Fibroblast of skin of back (primary cell): ENCODE results near the gene MAPK6.

Source experiments
- DNase-seq: peaks from one replicate; pipeline ENCODE4 v3.0.0-alpha.2; 2013

The MAPK6 gene

GRCh38 chr15:52103217-52104207 is 84.5 kb downstream of the MAPK6 start:
- DNase-seq = peak; percentile 92

GRCh38 chr15:52104532-52105004 is 85.5 kb downstream of the MAPK6 start:
- no peak for DNase-seq

DNA sequence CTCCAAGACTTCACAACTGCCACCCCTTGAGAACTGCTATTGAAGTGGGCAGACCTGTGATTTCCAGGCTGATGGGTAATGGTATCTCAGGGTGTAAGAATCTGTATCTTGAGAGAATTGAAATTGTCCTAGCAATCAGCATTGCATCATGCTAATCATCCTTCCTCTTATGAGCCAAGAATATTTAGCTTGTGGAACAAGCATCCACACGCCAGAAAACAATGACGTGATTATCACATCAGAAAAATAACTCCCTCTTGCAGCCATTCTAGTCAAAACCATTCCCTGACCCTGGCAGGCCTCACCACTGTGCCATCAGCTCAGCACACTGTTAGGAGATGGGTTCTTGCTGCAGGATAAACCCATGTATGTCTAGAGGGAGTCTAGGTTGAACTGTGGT is 86.8 kb downstream of the MAPK6 start:
- DNase-seq = no peak

GRCh38 chr15:52106641-52107040 is 87.6 kb downstream of the MAPK6 start:
- DNase-seq = no peak

DNA sequence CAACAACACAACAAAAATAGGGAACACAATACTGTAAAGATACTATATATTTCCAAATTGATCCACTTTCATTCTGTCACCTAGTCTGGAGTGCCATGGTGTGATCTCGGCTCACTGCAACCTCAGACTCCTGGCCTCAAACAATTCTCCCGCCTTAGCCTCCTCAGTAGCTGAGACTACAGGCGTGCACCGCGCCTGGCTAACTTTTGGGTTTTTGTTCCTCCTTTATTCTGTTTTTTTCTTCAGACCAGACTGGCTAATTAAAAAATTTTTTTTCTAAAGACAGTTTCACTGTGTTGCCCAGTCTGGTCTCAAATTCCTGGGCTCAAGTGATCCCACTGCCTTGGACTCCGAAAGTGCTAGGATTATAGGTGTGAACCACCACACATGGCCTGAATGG is 88.2 kb downstream of the MAPK6 start:
- DNase-seq = no peak

DNA sequence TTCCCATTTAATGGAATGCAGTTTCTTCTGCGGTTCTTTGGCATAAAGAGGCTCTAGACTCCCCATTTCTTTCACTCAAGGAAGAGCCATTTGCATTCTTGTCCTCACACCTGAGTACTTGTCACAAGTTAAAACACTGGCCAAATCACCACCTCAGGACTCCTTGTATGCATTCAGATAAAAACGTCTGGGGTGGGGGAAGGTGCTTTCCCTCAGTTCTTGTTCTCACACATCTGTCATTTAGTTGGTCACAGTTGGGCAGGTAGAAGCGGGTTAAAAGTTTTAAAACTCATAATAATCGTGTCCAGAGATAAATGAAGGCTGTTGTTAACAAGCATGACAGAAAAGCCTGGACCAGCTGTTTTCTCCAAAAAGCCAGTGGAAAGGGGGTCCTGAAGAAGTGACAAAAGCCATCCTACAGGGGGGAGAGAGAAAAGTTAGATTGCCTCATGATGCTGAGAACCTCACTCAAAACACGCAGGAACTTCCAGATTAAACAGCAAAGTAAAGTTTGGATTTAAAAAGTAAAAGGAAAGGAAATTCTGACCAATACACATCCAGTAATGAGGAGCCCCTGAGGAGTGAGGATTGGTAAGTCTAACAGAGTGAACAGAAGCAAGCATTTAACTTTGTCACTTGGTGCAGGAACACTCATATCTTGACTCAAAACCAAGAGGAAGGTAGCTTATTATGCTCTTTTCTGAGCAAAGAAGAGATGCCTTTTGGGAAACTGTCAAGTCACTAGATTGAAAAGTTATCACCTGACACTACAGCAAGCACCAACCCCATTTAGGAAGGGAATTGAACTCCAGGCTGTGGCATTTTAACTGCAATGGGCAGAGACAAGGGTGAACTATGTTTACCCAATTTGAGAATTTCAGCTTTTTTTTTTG is 90.8 kb downstream of the MAPK6 start:
- DNase-seq = no peak

DNA sequence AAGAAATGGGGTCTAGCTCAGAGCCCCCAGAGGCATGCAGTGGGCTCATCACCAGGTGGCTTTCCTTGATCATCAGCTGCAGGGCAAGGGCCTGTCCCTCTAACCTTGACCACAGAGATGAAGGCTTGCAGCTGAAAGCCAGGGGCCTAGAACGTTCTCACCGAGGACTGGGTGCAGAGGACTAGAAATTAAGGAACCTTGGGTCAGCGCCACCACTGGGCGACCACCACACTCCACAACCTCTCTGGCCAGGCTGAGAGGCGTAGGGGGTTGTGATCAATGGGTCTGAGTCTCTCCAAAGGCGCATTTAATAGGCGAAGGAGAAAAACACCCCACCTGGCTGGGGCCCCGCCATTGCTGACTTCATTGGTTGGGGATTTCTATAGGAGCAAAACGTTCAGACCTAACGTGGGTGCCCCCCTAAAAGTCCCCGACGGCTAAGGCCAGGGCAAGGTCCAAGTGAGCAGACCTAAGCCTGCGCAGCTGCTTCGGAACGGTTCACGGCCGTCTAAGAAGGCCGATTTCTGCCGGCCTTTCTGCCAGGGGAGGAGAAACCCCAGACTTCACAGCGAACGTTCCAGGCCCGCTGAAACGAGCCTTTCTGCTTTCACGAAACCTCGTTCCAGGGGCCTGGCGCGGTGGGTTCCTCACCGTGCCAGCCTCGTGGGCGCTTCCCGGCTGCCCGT is 92.6 kb downstream of the MAPK6 start:
- no peak for DNase-seq

DNA sequence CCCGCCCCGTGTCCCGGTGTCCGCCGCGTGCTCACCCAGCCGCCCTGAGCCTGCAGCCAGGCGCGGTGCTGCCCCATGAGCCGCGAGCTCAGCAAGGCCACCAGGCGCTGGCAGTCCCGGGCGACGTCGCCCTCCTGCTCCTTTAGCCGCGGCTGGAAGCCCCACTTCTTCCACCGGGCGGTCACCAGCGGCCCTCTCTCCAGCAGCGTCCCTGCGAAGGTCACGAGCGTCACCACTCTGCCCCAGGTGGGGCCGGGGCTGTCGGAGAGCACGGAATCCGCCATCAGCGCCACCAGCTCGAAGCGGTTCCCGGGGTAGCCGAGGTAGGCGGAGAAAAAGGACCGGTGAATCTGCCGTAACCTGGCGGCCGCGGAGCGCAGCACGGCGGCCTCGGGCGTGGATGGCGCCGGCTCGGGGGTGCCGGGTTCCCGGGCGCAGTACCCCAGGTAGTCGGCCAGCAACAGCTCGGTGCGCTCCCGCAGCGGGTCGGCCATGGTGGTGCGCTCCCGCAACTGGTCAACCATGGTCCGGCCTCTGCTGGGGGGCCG is 93.3 kb downstream of the MAPK6 start:
- peak; percentile 22 for DNase-seq

DNA sequence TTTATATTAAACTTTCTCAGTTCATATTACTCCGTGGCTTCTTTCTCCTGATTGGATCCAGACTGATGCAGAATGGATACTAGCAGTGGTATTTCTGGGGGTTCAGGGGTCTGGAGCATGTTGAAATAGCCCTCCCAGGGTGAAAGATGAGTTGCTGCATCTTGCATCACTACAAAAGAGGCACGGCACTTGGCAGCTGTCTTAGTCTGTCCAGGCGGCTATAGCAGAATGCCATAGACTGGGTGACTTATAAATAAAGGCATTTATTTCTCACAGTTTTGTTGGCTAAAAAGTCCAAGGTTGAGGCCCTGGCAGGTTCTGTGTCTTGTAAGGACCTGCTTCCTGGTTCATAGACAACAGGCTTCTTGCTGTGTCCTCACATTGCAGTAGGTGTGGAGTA is 94.2 kb downstream of the MAPK6 start:
- DNase-seq = no peak

DNA sequence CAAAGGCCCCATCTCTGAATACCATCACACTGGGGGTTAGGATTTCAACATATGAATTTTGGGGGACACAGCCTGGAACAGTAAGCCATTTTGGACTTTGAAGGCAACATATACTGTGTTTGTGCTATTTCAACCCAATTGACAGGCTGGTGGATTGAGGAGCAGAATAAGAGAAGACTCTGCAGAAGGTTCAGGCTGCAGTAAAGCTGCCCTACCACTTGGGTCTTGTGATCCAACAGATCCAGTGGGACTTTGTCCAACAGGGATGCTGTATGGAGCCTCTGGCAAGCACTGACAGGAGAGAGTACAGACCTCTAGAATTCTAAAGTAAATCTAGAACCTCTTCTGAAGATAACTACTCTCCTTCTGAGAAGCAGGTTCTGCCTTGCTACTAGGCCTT is 94.7 kb downstream of the MAPK6 start:
- no peak for DNase-seq

DNA sequence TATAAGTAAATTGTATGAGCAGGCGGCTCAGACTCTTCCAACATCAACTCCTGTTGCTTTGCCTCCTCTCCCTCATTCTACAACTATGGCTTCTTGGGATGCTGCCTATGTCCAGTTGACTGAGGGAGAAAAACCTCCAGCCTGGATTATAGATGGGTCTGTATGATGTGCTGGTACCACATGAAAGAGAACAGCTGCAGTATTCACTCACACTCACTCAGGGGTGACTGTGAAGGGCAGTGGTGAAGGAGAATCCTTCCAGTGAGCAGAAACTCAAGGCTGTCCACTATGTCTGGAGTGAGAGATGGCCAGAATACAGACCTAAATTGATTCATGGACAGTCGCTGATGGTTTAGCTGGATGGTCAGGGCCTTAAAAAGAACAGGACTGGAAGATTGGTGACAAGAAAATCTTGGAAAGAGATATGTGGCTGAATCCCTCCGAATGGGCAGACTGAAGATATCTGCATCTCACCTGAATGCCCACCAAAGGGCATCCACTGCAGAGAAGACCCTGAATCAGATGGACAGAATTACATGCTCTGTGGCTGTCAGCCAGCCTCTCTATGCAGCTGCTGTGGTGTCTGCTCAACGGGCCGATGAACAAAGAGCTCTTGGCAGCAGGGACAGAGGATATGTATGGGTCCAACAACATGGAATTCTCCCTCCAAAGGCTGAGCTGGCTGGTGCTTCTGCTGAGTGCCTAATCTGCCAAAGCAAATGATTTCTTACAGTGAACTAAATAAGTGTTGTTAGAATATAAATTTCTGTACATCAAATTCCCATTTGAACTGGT is 95.4 kb downstream of the MAPK6 start:
- DNase-seq = no peak

DNA sequence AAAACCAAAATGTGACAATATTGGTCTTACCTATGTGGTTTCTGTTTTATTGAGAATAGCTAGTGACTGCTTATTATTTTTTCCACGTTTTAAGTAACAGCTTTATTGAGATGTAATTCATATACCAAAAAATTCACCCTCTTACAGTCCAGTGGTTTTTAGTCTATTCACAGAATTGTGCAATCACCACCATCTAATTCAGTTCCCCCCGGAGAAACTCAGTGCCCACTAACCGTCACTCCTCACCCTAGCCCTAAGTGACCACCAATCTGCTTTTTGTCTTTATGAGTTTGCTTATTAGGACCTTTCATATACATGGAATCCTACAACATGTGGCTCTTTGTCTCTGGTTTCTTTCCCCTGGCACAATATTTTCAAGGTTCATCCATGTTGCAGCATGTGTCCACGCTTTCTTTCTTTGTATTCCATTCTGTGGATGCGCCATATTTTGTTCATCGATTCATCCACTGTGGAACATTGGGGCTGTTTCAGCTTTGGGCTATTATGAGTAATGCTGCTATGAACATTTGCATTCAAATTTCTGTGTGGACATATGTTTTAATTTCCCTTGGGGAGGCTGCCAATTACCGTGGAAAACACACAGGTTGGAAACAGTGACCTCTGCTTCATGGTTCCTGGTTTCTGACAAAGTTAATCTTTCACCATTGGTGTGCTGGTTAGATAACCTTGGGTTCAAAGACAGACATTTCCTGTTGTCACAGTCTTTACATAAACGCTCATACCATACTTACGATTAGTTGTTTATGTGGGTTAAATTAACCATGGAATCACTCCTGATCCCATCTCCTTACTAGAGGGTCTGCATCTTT is 96.8 kb downstream of the MAPK6 start:
- no peak for DNase-seq
